ENCODE measurements around the gene OPN4.

DNA sequence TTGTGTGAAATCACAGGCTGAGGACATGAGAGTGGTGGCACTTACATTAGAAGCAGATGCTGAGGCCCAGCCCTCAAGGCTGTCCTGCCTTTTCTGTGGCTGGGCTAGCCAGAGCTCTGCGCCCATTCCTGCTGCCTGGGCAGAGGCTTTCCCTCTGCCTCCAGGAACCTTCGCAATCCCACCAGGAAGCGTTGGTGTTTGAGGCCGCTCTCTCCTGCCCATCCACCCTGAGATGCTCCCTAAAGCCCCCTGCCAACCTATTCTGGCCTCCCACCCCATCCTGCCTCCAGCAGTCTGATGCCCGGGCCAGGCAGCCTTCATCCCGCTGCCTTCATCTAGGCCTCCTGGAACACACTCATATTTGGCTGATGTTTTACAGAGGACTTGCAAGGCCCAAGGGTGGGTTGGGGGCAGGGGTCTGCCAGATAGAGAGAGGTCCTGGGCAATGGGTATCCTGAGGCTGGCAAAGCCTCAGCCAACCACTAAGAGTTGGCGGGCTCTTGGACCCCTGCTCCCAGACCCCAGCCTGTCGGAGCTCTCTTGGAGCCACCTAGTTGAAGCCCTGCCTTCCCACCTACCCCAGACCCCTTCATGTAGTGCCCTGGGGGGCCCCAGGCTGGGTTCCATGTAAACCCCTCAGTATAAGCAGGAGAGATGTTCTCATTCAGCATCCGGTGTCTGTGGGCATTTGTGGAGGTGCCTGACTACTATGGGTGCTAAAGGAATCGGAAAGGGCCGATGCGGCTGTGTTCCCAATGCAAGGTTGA is 46.7 kb downstream of the OPN4 start:
- TF ChIP-seq CTCF (IDR thresholded peaks at IDR 0.05) (no peak), POLR2A (IDR thresholded peaks at IDR 0.05) (no peak)

All from body of pancreas (tissue), 4 donors.